CD4-positive, alpha-beta T cell treated with Interleukin-2 at 100 ng/mL for 4 hours (primary cell): ENCODE results near the gene ARHGAP28.

Experiments used
- DNase-seq: peaks from one replicate; pipeline ENCODE4 v3.0.0-alpha.2; 2020; ENCODE audit warnings: low spot score

The ARHGAP28 gene

DNA sequence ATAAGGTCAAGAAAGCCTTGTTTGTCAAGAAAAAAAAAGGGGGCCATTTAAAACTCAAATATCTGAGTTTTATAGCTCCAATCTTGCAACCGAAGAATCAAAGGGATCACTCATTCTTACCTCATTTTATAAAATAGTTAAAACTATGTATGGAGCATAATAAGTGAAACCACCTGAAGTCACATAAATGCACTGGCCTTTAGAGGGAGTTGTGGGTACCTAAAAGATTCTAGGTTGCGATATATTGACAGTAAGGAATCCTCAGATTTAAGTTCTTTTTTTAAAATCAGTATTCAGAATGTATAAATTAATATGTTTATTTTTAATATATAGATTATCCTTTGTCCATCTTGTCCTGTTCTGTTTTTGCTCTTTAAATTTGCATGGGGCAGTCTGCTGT is 3.4 kb downstream of the ARHGAP28 start:
- DNase-seq, result no peak

DNA sequence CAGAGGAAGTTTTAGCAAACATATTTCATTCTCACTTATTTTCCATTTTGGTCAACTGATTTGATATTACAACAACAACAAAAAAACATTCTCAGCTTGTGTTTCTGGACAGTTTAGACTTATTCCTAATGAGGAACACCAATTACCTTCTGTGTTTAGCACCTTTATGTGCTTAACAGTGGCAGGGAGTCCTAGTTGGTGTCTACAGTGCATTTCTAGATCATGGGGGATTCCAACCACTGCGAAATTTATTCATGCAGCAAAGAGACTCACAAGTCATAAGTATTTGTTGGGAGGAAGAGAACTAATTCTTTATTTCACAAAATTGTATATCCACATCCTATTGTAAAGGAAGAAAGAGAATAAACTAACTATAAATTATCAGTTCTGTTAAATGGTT is 4.2 kb downstream of the ARHGAP28 start:
- DNase-seq, result no peak

DNA sequence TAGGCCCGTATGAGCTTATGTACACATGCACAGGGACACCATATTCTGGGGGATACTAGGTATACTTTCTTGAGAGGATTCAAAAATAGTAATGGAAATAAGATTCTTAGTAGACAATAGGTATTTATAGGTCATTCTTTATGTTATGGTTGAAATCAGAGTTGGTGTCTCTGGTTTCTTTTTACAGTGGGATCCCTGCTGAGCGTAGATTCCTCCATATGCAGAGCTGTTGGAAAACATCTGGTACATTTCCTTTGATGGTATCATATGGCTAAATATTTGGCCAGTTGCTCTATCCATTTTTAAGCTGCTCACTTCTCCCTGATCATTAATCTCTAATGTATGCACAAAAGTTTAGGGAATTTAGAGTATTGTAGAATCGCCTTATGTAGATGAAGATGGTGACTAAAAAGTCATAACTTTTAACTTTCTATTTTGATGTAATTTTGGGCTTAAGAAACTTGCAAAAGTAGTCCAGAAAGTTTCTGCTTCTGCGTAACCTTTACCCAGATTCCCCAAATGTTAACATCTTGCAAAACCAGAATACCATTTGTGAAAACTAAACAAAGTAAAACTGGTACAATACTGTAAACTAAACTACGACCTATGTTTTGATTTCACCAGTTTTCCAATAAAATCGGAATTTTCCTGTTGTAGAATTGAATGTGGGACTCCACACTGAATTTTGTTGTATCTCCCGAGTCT is 5.4 kb downstream of the ARHGAP28 start:
- no peak for DNase-seq

DNA sequence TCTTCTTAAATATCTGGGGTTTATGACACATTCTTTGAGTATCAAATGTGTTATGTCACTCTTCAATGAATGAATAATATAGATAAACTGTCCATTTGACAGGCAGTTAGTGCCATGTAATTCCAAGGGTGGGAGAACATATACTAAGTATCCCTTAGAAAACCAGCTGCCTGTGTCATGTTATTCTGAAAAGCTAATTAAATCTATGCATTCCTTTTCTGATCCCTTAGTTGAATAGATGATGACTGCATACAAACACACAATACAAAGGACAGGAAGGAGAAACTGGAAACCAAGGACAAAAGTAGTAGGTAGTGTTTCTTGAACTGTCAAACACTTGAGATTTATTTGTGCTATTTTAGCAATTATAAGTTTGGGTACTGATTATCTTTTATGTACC is 8.3 kb downstream of the ARHGAP28 start:
- DNase-seq, result no peak

DNA sequence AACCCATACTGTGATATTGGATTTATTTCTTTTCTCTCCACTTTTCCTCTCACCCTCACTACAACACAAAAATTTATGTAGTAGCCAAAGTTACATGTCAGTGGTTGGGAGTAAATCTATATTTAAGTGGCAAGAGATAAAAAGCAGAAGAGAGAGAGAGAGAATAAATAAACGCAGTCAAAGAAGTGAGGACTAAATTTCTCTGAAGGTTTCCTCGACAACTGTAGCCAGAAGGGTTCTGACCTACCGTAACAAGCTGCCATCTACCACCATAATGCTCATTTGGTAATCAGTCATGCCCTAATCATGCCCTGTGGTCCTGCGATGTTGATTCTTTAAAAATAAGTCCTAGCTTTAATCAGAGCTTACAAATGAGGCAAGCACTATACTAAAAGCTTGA is 9.1 kb downstream of the ARHGAP28 start:
- DNase-seq, result no peak

DNA sequence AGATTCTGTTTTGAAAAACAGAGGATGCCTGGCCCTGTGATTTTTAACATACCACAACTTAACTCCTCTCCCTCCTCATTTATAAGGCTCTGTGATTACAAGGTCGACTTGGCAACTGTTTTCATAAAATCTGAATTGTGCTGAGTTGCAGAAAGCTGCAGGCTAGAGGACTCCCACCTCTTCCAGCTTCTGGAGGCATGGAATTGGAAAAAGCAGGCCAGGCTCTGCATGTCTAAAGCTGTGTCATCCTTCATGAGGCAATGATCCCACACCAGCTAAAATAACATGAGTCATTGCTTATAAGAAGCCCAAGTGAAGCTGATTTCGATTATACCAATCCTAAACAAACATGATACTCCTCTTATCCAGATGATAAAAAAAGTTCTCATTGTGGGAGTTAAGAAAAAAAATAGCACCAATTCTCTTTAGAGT is 11.7 kb downstream of the ARHGAP28 start:
- DNase-seq, result no peak

DNA sequence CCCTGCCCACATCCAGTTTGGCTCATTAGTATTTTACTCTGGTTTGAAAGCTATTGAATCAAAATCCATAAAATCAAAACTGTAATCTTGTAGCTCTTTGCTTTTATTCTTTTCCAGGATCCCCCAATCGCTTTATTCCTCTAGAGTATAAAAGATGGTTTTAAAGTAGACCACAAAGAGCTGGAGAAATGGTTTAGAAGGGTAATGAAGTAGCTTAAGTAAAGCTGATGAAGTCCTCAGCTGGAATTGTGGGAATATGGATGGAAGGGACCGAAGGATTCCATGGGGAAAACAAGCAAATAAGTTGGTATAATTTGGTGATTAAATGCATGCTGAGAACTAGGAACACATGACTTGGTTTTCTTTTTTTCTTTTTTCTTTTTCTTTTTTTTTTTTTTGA is 12.3 kb downstream of the ARHGAP28 start:
- no peak for DNase-seq

DNA sequence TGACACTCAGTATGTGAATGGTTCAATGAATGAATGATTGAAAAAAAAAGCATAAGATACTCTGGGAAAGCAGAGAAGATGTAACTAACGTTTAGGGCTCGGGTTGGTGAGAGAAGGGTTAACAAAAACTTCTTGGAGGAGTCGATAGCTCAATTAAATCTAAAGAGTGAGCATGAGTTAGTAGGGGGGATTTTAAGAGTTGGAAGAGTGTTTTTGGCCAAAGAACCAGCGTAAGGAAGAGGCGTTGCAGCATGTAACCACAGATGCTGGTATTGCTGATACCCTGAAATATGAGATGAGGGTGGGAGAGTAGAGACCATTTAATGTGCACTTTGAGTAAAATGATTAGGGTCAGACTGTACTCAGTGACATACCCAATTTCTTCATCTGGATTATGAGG is 14.5 kb downstream of the ARHGAP28 start:
- no peak for DNase-seq

DNA sequence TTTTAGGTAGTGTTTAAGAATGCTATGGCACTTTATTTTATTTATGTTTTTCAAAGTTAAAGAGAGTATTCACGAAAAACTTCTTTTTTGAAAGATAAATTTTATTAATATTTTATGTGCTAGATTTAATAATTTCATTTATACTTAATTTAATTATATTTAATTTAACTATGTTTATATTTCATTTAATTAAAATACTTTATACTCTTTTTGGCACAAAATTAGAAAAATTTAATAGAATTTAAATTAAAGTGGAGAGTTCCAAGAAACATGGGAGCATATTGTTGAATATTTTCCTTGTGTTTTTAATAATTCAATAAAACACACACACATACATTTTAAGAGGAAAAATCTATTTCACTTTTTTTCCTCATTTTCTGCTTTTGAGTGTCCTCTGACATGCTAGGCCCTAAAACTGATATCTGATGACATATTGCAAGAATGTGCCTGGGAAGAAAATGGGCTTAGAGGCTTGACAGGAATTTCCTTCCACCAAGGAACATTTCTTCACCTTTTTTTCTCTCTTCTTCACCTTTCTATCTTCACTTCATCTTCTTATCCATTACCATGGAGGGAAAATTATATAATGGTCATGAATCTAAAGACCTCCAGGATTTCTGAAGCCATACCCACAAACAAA is 15.4 kb downstream of the ARHGAP28 start:
- no peak for DNase-seq

DNA sequence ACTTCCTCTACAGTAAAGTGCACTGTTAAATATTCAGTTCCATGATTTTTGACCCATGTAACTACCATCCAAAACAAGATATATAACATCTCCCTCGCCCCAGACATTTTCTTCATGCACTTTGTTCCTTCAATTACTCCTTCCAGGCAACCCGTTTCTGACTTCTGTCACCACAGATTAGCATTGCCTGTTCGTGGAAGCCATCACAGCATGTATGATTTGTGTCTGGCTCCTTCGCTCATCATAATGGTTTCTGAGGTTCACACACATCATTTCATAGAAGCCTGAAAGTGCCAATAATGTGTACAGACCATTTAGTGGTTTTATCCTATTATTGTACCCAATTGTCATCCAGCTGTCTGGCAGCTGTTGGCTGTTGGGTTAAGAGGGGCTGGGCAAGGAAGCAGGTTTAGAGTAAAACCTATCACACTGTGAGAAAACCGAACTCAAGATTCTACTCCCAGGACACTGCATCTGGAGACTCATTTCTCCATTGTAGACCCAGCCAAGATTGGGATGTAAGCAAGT is 16.1 kb downstream of the ARHGAP28 start:
- no peak for DNase-seq

DNA sequence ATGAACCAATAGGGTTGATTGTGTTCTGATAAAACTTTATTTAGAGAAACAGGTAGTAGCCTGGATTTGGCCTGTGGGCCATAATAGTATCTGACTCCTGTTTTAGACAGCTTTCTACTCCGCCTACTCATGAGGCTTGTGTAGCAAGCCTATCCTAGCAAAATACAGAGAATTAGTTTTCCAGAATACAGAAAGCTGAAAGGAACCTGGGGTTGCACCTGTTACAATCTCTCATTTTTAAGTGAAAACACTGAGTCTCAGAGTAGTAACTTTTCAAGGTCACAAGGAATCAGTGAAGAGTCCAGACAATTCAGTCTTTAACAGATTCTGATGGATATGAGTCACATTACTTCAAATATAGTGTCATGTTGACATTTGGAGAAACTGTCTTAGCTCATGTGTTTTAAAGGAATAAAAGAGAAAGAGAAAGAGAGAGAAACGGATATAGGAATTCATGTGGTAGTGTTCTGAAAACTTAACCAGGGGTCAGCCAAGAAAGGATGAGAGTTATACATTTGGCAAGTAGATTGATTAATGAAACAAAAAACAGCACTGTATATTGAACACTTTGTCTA is 17.0 kb downstream of the ARHGAP28 start:
- DNase-seq, result no peak

DNA sequence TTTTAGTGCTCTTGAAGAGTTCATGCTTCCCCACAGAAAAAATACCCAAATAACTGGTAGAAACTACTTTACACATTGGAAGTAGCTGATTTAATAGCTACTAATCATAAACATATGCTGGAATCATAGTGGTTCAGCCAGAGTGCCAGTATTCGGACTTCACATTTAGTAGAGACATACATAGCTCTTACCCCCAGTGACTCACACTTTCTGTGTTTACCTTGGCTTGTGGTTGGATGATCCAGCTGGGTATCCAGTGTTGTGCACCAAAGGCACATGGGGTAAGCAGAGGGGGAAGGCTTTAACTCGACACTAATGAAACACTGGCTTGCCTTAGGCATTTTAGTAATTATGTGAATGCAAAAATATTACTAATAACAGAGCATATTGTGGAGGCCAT is 18.1 kb downstream of the ARHGAP28 start:
- no peak for DNase-seq

DNA sequence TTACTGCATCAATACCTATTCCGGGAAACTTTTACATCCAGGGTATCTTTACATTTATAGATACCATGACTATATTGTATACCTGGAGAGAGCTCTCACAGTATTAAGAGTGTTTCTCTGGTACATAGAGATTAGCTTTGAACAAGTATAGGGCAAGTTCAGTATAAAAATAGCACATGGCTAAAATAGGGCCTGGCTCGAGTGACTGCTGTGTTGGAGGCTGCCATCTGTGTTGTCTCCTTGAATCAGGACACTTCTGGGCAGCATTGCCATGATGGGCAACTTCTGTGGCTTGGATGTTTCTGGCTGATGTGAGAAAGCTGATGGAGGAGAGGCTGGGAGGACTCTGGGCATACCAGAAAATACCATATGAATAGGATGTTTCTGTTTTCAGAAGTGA is 18.7 kb downstream of the ARHGAP28 start:
- no peak for DNase-seq

DNA sequence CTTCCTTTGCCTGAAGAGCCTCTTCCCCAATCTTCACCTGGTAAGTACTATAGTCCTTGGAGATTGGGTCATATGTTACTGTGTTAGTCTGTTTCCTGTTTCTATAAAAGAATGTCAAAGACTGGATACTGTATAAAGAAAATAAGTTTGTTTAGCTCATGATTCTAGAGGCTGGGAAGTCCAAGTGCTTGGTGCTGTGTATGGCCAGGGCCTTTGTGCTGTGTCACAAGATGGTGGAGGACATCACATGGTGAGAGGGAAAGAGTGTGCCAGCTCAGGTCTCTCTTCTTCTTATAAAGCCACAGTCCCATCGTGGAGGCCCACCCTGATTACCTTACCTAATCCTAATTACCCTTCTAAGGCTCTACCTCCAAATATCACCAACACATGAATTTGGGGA is 20.9 kb downstream of the ARHGAP28 start:
- DNase-seq, result no peak

DNA sequence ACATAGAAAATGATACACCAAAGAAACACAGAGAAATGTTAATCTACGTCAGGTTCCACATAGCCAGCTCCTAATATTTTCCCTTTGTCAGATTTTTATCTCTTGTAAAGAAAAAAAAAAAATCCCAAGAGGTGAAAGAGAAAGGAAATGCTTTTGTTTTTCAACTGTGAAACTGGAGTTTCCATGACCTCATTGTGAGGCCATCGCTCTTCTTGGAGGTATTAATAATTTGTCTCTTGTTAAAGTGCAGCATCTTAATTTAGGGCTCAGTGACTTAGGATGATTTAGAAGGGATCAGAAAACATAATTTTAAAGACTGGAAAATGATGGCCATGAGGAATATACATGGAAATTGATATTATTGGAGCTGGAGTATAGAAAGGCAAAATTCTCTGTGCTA is 21.7 kb downstream of the ARHGAP28 start:
- DNase-seq, result no peak

DNA sequence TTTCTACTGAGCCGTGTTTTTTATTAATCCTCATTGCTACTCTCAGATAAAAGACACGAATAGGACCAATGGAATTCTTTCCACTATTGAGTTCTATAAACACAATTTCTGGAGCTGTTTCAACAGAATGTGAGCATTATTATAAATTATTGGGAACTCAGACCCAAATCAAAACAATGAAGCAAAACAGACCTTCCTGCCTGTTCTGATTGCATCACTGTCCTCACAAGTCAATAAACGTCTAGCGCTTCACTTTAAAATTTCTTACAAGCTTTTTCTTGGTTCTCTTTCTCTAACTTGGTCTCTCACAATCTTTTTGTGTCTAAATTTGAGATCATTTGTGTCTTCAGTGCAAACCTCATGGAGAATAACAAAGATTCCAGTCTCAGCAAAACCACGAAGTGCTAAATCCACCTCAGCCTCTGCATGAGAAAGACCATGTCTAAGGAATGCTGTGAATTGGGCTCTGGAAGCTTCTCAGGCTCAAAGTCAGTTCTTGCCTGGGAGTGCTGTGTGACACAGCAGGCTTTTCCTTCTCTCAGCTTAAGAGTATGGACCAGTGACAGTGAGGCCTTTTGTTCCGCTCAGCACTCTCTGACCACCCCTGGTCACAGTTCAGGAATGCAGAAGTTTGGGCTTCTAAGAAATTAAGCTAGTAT is 22.8 kb downstream of the ARHGAP28 start:
- DNase-seq, result no peak

DNA sequence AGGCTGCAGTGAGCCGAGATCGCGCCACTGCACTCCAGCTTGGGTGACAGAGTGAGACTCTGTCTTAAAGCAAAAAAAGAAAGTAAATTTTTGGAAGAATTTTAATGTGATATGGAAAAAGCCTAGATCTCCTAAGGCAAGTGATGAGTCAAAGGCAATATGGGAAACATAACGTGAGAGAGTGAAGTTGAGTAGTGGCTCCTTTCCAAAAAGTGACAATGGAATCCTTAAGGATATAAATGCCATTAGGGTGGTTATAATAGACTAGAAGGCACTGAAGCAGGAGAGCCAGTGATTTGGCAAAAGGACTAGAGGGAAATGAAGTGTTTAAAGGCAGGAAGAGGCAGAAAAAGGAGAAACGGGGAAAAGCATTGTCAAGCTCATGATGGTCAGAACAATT is 25.6 kb downstream of the ARHGAP28 start:
- DNase-seq, result no peak

DNA sequence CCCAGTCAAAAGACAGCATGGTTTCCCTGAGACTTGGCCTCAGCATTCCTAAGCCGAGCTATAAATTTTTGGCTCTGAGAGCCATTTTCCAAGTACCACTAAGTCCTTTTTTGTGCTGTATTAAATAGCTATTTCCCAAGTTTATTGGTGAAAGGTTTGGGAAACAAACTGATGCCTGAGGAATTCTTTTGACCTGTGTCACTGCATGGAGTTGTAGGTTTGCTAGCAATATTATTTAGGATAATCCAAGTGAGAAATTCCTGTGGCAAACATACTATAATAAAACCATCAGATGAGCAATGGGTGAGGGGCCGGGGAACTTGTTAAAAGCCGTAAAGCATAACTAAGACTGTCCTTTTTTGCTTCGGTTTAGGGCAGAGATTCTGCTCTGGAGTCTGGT is 28.4 kb downstream of the ARHGAP28 start:
- DNase-seq, result no peak

DNA sequence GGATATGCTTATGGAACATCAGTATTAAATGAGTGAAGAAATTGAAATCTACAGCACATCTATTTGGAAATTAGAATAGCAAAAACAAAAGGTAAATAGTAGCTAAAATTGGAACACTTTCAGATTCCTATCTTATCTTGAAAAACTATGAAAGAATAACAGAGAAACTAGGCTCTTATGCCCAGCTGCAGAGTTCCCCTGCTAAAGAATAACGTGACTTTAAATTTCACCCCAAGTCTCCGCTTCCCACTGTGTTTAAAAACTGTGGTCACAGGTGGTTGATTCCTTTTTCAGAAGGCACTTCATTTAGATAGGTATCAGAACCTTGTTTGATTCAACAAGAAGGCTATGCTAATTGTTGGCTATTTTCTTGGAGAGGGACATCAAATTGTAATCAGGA is 30.1 kb downstream of the ARHGAP28 start:
- no peak for DNase-seq

DNA sequence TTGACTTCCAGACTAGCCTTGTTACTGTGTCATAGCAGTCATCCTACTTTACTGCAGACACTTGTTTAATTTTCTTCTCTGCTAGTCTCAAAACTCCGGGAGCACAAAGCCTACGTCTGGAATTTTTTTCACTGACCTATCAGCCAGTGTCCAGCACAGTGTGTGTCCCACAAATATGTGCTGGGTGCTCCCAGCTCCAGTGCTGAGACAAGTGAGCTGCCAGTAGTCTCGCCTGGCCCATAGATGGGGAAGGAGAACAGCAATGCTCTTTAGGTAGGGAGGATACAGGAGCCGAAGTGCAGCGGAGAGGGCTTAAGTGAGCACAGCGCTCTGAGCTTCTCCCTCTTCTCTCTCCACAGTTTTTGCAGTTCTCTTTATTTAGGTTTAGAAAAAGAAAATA is 34.0 kb downstream of the ARHGAP28 start:
- no peak for DNase-seq

DNA sequence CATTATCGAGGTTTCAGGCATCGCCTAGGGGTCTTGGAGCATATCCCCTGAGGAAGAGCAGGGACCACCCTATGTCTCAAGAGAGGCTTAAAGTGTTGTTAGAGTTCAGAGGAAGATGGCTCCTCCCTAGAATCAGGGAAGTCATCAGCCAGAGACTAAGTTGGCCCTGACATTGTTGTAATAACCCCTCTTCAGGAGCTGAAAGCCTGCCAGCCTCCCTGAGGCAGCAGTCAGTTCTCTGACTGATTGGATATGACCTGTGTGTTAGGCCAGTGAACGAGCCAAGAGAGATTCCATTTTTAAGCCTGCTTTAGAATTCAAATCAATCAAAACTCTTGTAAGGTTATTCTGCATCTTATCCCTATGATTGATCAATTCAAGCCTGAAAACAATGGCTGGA is 34.9 kb downstream of the ARHGAP28 start:
- DNase-seq, result no peak

DNA sequence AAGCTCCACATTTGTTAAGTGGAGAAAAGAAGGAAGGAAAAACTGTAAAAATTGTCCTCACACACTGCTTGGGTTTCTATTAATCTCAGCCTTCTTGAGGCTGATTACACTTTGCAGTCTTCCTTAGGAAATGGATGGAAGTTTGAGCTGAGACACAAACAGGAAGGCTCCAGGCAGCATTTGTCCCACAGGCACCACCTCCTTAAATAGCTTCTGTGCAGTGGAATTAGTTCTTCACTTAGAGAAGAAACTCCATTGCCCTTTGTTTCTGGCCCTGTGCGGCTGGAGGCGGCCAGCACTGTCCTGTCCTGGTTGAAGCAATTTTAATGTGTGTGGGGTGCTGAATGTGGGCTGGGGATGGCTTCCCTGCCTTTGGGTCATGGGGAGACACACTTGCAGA is 44.3 kb downstream of the ARHGAP28 start:
- no peak for DNase-seq

DNA sequence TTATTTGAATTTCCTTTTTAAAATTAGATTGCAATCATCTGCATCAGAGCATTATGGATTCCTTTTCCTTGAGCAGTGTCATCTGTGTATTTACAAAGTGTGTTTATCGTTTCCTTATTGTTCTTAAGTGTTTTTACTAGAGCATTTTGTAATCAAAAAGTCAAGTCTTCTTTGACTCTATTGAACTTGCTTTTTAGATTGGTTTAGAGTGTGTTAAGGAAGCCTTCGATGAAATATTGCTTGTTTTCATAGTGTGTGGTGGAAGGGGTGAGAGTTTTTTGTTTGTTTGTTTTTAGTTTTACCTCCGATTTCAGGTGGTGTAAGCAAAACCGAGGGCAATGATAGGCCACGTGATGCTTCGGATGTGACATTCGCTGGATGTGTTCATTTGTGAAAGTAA is 45.7 kb downstream of the ARHGAP28 start:
- DNase-seq, result no peak
